Peyer's patch (tissue), 4 donors: ENCODE data around the gene GTPBP3. TPM values are rescaled to one million over a fixed set of nuclear protein-coding genes. Genes with fewer than 3 reads are reported as not detected.
"Not testable (repeated sequence)": the region's sequence is repeated elsewhere in the genome, so short reads cannot be mapped to it uniquely, and the experiment has no call there.

Source experiments
- DNase-seq, 3 donors: peaks; one replicate each; pipeline ENCODE4 v3.0.0-alpha.2; 2017 to 2019
- H3K27ac ChIP-seq, 4 donors: fragments of 200-600 bp; sonication (generic); one replicate each; pipeline ENCODE4 v1.5.1; 2016 to 2019
- H3K27me3 ChIP-seq, 2 donors: fragments of 200-600 bp; sonication (generic); one replicate each; pipeline ENCODE4 v1.5.1; 2019
- H3K36me3 ChIP-seq, 3 donors: fragments of 200-600 bp; sonication (generic); one replicate each; pipeline ENCODE4 v1.5.1; 2016 to 2019
- H3K4me1 ChIP-seq, 4 donors: fragments of 200-600 bp; sonication (generic); one replicate each; pipeline ENCODE4 v1.5.1; 2016 to 2019
- H3K4me3 ChIP-seq, 4 donors: fragments of 200-600 bp; sonication (generic); 1 replicate in 3 of 4; 2 replicates in 1 of 4; pipeline ENCODE4 v1.5.1; 2016 to 2019; ENCODE audit warnings: mild to moderate bottlenecking in 1 of 4
- H3K9me3 ChIP-seq, 4 donors: fragments of 200-600 bp; sonication (generic); one replicate each; pipeline ENCODE4 v1.5.1; 2016 to 2019; ENCODE audit warnings: mild to moderate bottlenecking in 1 of 4
- POLR2A ChIP-seq, 2 donors: fragments of 450-650 bp; IDR thresholded peaks; one replicate each; pipeline ENCODE4 v1.5.1; 2017; ENCODE audit warnings: antibody characterized with exemption in 2 of 2, mild to moderate bottlenecking in 2 of 2, moderate library complexity in 2 of 2
- total RNA-seq, 4 donors: library from RNA; depleted of rRNA; stranded (reverse); fragments of >200 nt; gene quantifications; one replicate each; pipeline ENCODE4 v1.1.0, GENCODE V29; 2016
- TF ChIP-seq, protein P1 (sequence below), 6 experiments: fragments of 450-650 bp in 4 of 6; fragments of 200-600 bp in 2 of 6; sonication (generic) in 1 of 6; IDR thresholded peaks; one replicate each; pipeline ENCODE4 v1.5.1; 2017 to 2019; ENCODE audit warnings: antibody characterized with exemption in 6 of 6, mild to moderate bottlenecking in 3 of 6, moderate library complexity in 1 of 6

Gene GTPBP3
- total RNA-seq = 10 to 100 TPM; 40.5 to 74.4 (median 57.7) TPM

- DNase-seq = peak; percentile 96 to 100 (median 99)
- TF ChIP-seq POLR2A (IDR thresholded peaks at IDR 0.05) = peak; percentile 39 to 47
- TF ChIP-seq, protein P1, sequence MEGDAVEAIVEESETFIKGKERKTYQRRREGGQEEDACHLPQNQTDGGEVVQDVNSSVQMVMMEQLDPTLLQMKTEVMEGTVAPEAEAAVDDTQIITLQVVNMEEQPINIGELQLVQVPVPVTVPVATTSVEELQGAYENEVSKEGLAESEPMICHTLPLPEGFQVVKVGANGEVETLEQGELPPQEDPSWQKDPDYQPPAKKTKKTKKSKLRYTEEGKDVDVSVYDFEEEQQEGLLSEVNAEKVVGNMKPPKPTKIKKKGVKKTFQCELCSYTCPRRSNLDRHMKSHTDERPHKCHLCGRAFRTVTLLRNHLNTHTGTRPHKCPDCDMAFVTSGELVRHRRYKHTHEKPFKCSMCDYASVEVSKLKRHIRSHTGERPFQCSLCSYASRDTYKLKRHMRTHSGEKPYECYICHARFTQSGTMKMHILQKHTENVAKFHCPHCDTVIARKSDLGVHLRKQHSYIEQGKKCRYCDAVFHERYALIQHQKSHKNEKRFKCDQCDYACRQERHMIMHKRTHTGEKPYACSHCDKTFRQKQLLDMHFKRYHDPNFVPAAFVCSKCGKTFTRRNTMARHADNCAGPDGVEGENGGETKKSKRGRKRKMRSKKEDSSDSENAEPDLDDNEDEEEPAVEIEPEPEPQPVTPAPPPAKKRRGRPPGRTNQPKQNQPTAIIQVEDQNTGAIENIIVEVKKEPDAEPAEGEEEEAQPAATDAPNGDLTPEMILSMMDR (IDR thresholded peaks at IDR 0.05) = peak in 1 of 6 experiments; percentile 9
- Histone ChIP-seq H3K36me3 (no peaks in the 10 kb centered on the region), H3K27me3 (no peaks in the 10 kb centered on the region), H3K9me3 (no peaks in the 10 kb centered on the region), H3K27ac (peak within 1 kb of the TSS; percentile 80 to 96 (median 86)), H3K4me3 (peak within 1 kb of the TSS; percentile 55 to 78 (median 68)), H3K4me1 (peaks cover 5 to 31% (median 14%) of the 10 kb centered on the region in 4 donors)
Measured at GRCh38 chr19:17336872-17337674, at the start of gene GTPBP3. Gene GTPBP3, plus strand, starts transcription at chr19:17337553. Its CDS starts 59 bp downstream, at chr19:17337612.

DNA sequence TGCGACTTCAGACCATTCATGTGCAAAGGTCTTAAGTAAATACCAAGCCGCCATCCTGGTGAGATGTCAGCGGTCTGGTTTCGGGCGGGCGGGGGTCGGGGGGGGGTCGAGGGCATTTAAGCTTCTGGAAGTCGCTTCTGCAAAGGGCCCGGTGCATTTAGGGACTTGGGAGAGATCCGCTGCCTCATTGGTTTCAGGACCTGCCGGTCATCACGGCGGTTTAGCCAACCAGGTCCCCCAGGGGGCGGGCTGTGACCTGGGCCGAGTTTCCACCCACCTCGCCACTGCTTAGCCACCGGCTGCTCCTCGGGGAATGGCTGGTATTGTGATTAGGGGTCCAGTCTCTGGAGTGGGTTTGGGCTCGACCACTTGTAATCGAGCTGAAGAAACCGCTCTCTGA is 47.9 kb upstream of the GTPBP3 start:
- no peaks in the 10 kb centered on the region for H3K36me3 ChIP-seq
- H3K27me3 ChIP-seq = no peaks in the 10 kb centered on the region
- H3K4me3 ChIP-seq = no peak overlapping the region
- peaks cover 0 to 4% (median 2%) of the 10 kb centered on the region in 4 donors for H3K4me1 ChIP-seq
- no peak overlapping the region for H3K27ac ChIP-seq
- no peaks in the 10 kb centered on the region for H3K9me3 ChIP-seq
- DNase-seq = peak; percentile 36 to 75 (median 60)
- TF ChIP-seq, protein P1 (IDR thresholded peaks at IDR 0.05) = no peak
- no peak for TF ChIP-seq POLR2A (IDR thresholded peaks at IDR 0.05)

DNA sequence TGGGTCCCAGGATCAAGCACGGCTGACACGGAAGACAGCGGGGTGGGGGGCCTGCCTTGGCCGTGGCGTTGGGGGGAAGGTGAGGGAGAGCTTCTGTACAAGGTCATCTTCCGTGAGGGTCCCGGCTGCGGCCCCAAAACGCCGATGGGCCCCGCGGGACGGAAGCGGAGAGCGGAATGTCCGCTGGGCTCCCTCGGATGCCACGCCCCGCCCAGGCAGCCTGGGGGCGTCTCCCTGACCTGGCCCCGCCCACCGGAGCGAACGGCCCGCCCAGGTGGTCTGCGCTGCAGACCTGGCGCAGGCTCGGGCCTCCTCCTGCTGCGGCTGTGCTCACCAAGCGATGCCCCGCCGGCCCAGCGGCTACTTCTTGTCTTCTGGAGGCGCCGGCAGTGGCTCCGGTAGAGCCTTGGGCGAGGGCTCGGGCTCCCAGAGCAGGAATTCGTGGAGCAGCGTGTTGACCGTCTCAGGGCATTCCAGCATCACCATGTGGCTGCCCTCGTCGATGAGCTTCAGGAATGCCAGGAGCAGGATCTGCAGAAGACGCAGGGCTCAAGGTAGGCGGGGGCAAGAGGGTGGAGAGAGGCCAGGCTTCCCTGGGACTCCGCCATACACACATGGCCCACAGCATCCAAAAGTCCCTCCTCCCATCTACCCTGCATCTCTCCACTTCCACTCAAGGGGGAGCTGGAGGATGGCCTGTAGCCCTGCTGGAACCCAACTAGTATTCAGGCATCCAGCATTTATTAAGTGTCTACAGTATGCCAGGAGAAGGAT is 44.9 kb upstream of the GTPBP3 start:
- Histone ChIP-seq H3K36me3 (no peaks in the 10 kb centered on the region), H3K9me3 (no peaks in the 10 kb centered on the region), H3K27me3 (no peaks in the 10 kb centered on the region), H3K4me3 (peak overlapping the region; percentile 55 to 62 (median 60)), H3K4me1 (peaks cover 0 to 4% (median 2%) of the 10 kb centered on the region in 4 donors), H3K27ac (peak overlapping the region; percentile 56 to 79 (median 66))
- no peak for TF ChIP-seq POLR2A (IDR thresholded peaks at IDR 0.05)
- TF ChIP-seq, protein P1 (IDR thresholded peaks at IDR 0.05) = peak; percentile 51 to 86 (median 74)
- peak; percentile 82 to 89 (median 84) for DNase-seq

DNA sequence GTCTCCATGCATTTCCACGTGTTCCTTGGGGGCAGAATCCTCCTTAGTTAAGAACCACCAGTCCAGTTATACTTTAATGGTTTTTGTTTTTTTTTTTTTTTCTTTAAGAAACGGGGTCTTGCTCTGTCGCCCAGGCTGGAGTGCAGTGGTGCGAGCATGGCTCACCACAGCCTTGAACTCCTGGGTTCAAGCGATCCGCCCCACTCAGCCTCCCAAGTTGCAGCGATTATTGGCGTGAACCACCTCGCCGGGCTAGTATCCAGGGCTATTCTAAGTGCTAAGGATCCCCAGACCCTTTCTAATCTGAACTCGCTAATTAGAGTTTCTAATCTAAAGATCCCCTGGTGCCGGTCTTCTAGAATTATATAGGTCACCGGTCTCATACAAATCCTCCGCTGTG is 43.7 kb upstream of the GTPBP3 start:
- no peak for DNase-seq
- Histone ChIP-seq H3K36me3 (no peaks in the 10 kb centered on the region), H3K27me3 (no peaks in the 10 kb centered on the region), H3K9me3 (no peaks in the 10 kb centered on the region), H3K4me3 (no peak overlapping the region), H3K4me1 (peaks cover 0 to 4% (median 2%) of the 10 kb centered on the region in 4 donors), H3K27ac (no peak overlapping the region)
- TF ChIP-seq, protein P1 (IDR thresholded peaks at IDR 0.05) = no peak

DNA sequence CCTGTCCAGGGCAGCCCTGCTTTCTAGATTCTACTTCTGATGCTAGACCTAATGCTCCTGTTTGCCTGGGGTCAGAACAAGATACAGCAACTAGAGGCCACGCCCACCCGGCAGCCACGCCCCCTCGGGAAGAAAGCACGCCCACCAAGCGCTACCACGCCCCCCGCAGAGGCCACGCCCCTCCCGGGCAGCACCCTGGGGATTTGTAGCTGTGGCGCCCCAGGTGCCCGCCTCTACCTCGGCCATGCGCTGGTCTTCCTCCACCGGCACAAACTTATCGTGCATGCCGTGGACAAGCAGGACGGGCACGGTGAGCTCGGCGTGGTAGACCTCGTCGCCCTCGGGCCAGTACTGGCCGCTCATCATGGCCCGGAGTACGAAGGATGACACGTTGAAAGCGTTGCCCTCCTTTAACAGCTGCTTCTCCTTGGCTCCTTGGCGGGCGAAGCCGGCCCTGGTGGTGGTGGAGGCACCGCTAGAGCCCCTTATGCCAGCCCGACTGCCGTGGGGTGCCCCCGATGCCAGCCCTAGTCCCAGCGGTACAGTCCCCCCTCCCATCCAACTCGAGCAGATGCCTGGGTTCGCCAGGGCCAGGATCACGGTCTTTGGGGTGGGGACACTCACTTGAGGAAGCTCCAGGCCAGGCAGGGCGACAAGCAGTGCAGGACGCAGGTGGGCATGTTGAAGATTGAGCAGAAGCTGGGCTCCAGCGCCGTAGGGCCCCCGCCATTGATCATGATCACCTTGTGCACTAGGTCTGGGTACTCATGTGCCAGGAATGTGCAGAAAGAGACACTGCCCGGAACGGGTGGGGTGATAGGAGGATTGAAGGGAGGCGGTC is 43.1 kb upstream of the GTPBP3 start:
- Histone ChIP-seq H3K27me3 (no peaks in the 10 kb centered on the region), H3K4me3 (no peak overlapping the region), H3K36me3 (no peaks in the 10 kb centered on the region), H3K27ac (no peak overlapping the region), H3K4me1 (peaks cover 0 to 4% (median 2%) of the 10 kb centered on the region in 4 donors), H3K9me3 (no peaks in the 10 kb centered on the region)
- no peak for TF ChIP-seq POLR2A (IDR thresholded peaks at IDR 0.05)
- TF ChIP-seq, protein P1 (IDR thresholded peaks at IDR 0.05) = no peak
- DNase-seq = peak; percentile 35 to 65 (median 61)

DNA sequence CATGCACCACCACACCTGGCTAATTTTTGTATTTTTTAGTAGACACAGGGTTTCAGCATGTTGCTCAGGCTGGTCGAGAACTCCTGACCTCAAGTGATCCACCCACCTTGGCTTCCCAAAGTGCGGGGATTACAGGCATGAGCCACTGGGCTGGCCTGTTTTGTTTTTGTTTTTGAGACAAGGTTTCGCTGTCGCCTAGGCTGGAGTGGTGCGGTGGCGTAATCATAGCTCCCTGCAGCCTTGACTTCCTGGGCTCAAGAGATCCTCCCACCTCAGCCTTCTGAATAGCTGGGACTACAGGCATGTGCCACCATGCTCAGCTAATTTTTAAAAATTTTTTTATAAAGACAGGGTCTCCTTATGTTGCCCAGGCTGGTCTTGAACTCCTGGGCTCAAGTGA is 41.8 kb upstream of the GTPBP3 start:
- H3K4me3 ChIP-seq, H3K4me1 ChIP-seq, H3K9me3 ChIP-seq, H3K36me3 ChIP-seq, DNase-seq, H3K27ac ChIP-seq, H3K27me3 ChIP-seq: not testable (repeated sequence)
